ENCODE results near the gene STK31.
"Not testable (repeated sequence)": the region's sequence is repeated elsewhere in the genome, so short reads cannot be mapped to it uniquely, and the experiment has no call there.

STK31 gene

GRCh38 chr7:23811540-23811939 is 101.5 kb downstream of the STK31 start:
- no peak for DNase-seq

GRCh38 chr7:23828125-23828524 is 118.1 kb downstream of the STK31 start:
- DNase-seq, result not testable (repeated sequence)

- not testable (repeated sequence) for DNase-seq
Observed at GRCh38 chr7:23832733-23833132, 122.7 kb downstream of the STK31 start.

GRCh38 chr7:23833405-23833804 is 123.4 kb downstream of the STK31 start:
- DNase-seq, result no peak

GRCh38 chr7:23844837-23845236 is 134.8 kb downstream of the STK31 start:
- not testable (repeated sequence) for DNase-seq

- DNase-seq, result no peak
Observed at GRCh38 chr7:23852135-23852534, 142.1 kb downstream of the STK31 start.

GRCh38 chr7:23852988-23853387 is 143.0 kb downstream of the STK31 start:
- no peak for DNase-seq

- DNase-seq, result no peak
Observed at GRCh38 chr7:23863209-23863787, 153.3 kb downstream of the STK31 start.

- DNase-seq, result no peak
Observed at GRCh38 chr7:23864973-23865372, 155.0 kb downstream of the STK31 start.

- DNase-seq, result no peak
Observed at GRCh38 chr7:23873306-23873705, 163.3 kb downstream of the STK31 start.

- DNase-seq, result not testable (repeated sequence)
Observed at GRCh38 chr7:23876526-23876925, 166.5 kb downstream of the STK31 start.

Data from stimulated activated CD4-positive, alpha-beta T cell treated with anti-CD3 and anti-CD28 coated beads, Interleukin-4, amount 100 ng/mL, for 4 hours (primary cell).